ENCODE results near the gene CTNND2.
"Not testable (repeated sequence)": the region's sequence is repeated elsewhere in the genome, so short reads cannot be mapped to it uniquely, and the experiment has no call there.

The CTNND2 gene

GRCh38 chr5:11148810-11149539, 755.3 kb downstream of the CTNND2 start:
- DNase-seq: no peak

GRCh38 chr5:11146171-11146570, 758.1 kb downstream of the CTNND2 start:
- DNase-seq: no peak

- no peak for DNase-seq
Measured at GRCh38 chr5:11143456-11144267, 760.6 kb downstream of the CTNND2 start.

- DNase-seq: no peak
Measured at GRCh38 chr5:11139217-11139865, 764.9 kb downstream of the CTNND2 start.

- DNase-seq: no peak
Measured at GRCh38 chr5:11130131-11130530, 774.1 kb downstream of the CTNND2 start.

- no peak for DNase-seq
Measured at GRCh38 chr5:11128021-11128420, 776.2 kb downstream of the CTNND2 start.

- no peak for DNase-seq
Measured at GRCh38 chr5:11126844-11127243, 777.4 kb downstream of the CTNND2 start.

GRCh38 chr5:11121885-11122284, 782.4 kb downstream of the CTNND2 start:
- DNase-seq: no peak

GRCh38 chr5:11110128-11110527, 794.1 kb downstream of the CTNND2 start:
- DNase-seq: no peak

GRCh38 chr5:11105696-11106095, 798.5 kb downstream of the CTNND2 start:
- DNase-seq: no peak

- no peak for DNase-seq
Measured at GRCh38 chr5:11104651-11105112, 799.6 kb downstream of the CTNND2 start.

- DNase-seq: no peak
Measured at GRCh38 chr5:11104210-11104609, 800.0 kb downstream of the CTNND2 start.

- no peak for DNase-seq
Measured at GRCh38 chr5:11084111-11084510, 820.1 kb downstream of the CTNND2 start.

GRCh38 chr5:11082404-11082945, 821.8 kb downstream of the CTNND2 start:
- no peak for DNase-seq

GRCh38 chr5:11076945-11077613, 827.2 kb downstream of the CTNND2 start:
- DNase-seq: no peak

- DNase-seq: no peak
Measured at GRCh38 chr5:11075035-11075805, 829.0 kb downstream of the CTNND2 start.

GRCh38 chr5:11072568-11072967, 831.7 kb downstream of the CTNND2 start:
- no peak for DNase-seq

- no peak for DNase-seq
Measured at GRCh38 chr5:11072076-11072475, 832.2 kb downstream of the CTNND2 start.

- DNase-seq: no peak
Measured at GRCh38 chr5:11069041-11069440, 835.2 kb downstream of the CTNND2 start.

- not testable (repeated sequence) for DNase-seq
Measured at GRCh38 chr5:11065723-11066122, 838.5 kb downstream of the CTNND2 start.

- no peak for DNase-seq
Measured at GRCh38 chr5:11064763-11065450, 839.3 kb downstream of the CTNND2 start.

Data from activated CD4-positive, alpha-beta T cell treated with anti-CD3 and anti-CD28 coated beads for 1 hour (primary cell).